Measurements from ENCODE around the gene FAM221B. TPM values are rescaled to one million over a fixed set of nuclear protein-coding genes. Genes with fewer than 3 reads are reported as not detected.
A peak's percentile ranks its signal among the peaks of the same experiment; 100 is the strongest.

The FAM221B gene
- total RNA-seq, 4 donors from 2014 or later = not detected

DNA sequence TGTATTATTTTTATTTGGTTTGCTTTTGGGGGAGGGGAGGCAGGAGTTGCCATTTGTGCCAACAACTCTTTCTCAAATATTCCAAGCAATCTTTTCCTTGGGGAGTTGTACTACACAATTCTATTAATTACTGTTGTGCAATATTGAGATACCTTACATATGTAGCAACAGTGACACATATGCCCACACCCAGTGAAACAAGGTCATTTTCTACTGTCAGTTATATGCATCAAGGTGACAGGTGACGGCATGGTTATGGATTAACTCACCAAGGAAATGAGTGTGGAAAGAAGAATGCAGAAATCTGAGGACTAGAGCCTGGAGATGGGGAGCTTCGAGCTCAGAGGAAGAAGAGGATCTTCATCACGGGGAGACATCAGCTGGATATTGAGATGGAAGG lies 56.6 kb downstream of the FAM221B start:
- DNase-seq (ENCODE audit: low spot score in 2 of 2) = no peak
- H3K27ac ChIP-seq = peak overlapping the region; percentile 64
- H3K36me3 ChIP-seq = no peaks in the 10 kb centered on the region
- no peaks in the 10 kb centered on the region for H3K27me3 ChIP-seq
- no peak overlapping the region for H3K4me3 ChIP-seq
- H3K4me1 ChIP-seq = peaks cover 21% of the 10 kb centered on the region
- 70% methylated on average over 3 of the region's 3 CpGs for WGBS
- TF ChIP-seq POLR2A (IDR thresholded peaks at IDR 0.05) (no peak), CTCF (IDR thresholded peaks at IDR 0.05) (no peak), POLR2AphosphoS5 (IDR thresholded peaks at IDR 0.05) (no peak), EP300 (IDR thresholded peaks at IDR 0.05) (no peak)
- H3K9me3 ChIP-seq = no peaks in the 10 kb centered on the region

GRCh38 chr9:35771534-35771933 lies 57.0 kb downstream of the FAM221B start:
- no peak for DNase-seq (ENCODE audit: low spot score in 2 of 2)
- peak overlapping the region; percentile 64 for H3K27ac ChIP-seq
- no peak overlapping the region for H3K4me3 ChIP-seq
- no peaks in the 10 kb centered on the region for H3K9me3 ChIP-seq
- H3K4me1 ChIP-seq = peaks cover 21% of the 10 kb centered on the region
- WGBS = 28% methylated on average over 1 of the region's 1 CpG
- TF ChIP-seq EP300 (IDR thresholded peaks at IDR 0.05) (no peak), POLR2A (IDR thresholded peaks at IDR 0.05) (no peak), CTCF (IDR thresholded peaks at IDR 0.05) (no peak)
- no peaks in the 10 kb centered on the region for H3K36me3 ChIP-seq
- no peaks in the 10 kb centered on the region for H3K27me3 ChIP-seq

- no peak for DNase-seq (ENCODE audit: low spot score in 2 of 2)
- 22% methylated on average over 4 of the region's 4 CpGs for WGBS
- H3K4me3 ChIP-seq = no peak overlapping the region
- TF ChIP-seq POLR2AphosphoS5 (IDR thresholded peaks at IDR 0.05) (no peak), CTCF (IDR thresholded peaks at IDR 0.05) (no peak), POLR2A (IDR thresholded peaks at IDR 0.05) (no peak), EP300 (IDR thresholded peaks at IDR 0.05) (no peak)
- no peaks in the 10 kb centered on the region for H3K36me3 ChIP-seq
- peaks cover 21% of the 10 kb centered on the region for H3K4me1 ChIP-seq
- no peaks in the 10 kb centered on the region for H3K9me3 ChIP-seq
- no peaks in the 10 kb centered on the region for H3K27me3 ChIP-seq
- peak overlapping the region; percentile 64 for H3K27ac ChIP-seq
Observed at GRCh38 chr9:35771075-35771433, 57.5 kb downstream of the FAM221B start.

DNA sequence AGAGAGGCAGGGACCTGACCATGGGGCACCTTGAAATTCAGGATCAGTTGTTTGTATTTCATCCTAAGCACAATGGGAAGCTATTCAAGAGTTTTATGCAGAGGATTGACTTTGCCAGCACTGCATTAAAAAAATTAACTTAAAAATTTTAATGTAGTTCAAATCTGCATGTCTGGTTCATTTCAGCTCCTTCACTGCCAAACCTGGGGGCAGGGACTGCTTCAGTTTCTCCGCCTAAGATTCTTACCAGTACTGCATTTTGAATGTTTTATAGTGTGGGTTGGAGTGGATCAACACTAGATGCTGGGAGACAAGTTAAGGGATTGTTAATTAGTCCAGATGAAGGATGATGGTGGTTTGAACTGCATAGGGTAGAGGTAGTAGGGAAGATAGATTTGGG lies 58.8 kb downstream of the FAM221B start:
- TF ChIP-seq POLR2AphosphoS5 (IDR thresholded peaks at IDR 0.05) = no peak
- TF ChIP-seq POLR2A (IDR thresholded peaks at IDR 0.05) = no peak
- no peak for TF ChIP-seq CTCF (IDR thresholded peaks at IDR 0.05)
- no peak for TF ChIP-seq EP300 (IDR thresholded peaks at IDR 0.05)
- Histone ChIP-seq H3K36me3 (no peaks in the 10 kb centered on the region), H3K4me3 (no peak overlapping the region), H3K27ac (no peak overlapping the region), H3K9me3 (no peaks in the 10 kb centered on the region), H3K4me1 (peaks cover 21% of the 10 kb centered on the region), H3K27me3 (no peaks in the 10 kb centered on the region)
- WGBS = 67% methylated on average over 1 of the region's 1 CpG
- DNase-seq (ENCODE audit: low spot score in 2 of 2) = no peak

GRCh38 chr9:35767458-35767857 lies 61.1 kb downstream of the FAM221B start:
- Histone ChIP-seq H3K27me3 (no peaks in the 10 kb centered on the region), H3K36me3 (no peaks in the 10 kb centered on the region)

More at GRCh38 chr9:35767458-35767857, 61.1 kb downstream of the FAM221B start:
- 96% methylated on average over 1 of the region's 1 CpG for WGBS
- Histone ChIP-seq H3K4me3 (no peak overlapping the region), H3K4me1 (peaks cover 21% of the 10 kb centered on the region), H3K9me3 (no peaks in the 10 kb centered on the region), H3K27ac (no peak overlapping the region)
- TF ChIP-seq CTCF (IDR thresholded peaks at IDR 0.05) = no peak
- no peak for TF ChIP-seq EP300 (IDR thresholded peaks at IDR 0.05)
- TF ChIP-seq POLR2AphosphoS5 (IDR thresholded peaks at IDR 0.05) = no peak
- no peak for DNase-seq (ENCODE audit: low spot score in 2 of 2)
